GM13976 (cell line): ENCODE results near the gene KIF26A.
"Not testable (repeated sequence)": the region's sequence is repeated elsewhere in the genome, so short reads cannot be mapped to it uniquely, and the experiment has no call there.

Source experiments
- DNase-seq: peaks from one replicate; pipeline ENCODE4 v3.0.0; 2012; ENCODE audit warnings: low spot score
- CTCF ChIP-seq: IDR thresholded peaks from 2 replicates; pipeline ENCODE4 v1.5.1; 2012; ENCODE audit warnings: borderline replicate concordance, mild to moderate bottlenecking; ENCODE audit not compliant: insufficient read depth; ENCODE audit errors: extremely low read depth, missing control alignments, control extremely low read depth
- in situ Hi-C: fragments of 300-500 bp; cut with MboI; formaldehyde crosslinking; loops from one replicate; pipeline ENCODE4 v1.12.0; 2022; ENCODE audit warnings: low sequenced_read_pairs, mixed read lengths, inconsistent platforms; ENCODE audit not compliant: unreplicated experiment

The KIF26A gene

GRCh38 chr14:104152686-104153393 is 14.5 kb downstream of the KIF26A start:
- in situ Hi-C loops = no loop called here
- no peak for TF ChIP-seq CTCF
- DNase-seq = no peak

DNA sequence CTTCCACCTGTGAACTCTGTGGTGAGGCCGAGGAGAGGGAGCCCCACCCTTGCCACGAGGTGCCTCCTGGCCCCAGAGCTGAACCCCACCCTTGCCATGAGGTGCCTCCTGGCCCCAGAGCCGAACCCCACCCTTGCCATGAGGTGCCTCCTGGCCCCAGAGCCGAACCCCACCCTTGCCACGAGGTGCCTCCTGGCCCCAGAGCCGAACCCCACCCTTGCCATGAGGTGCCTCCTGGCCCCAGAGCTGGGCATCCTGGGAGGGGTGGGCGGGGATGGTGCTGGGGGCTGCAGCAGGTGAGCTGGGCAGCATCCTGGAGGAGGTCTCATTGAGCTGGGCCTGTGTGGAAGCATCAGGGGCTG is 15.0 kb downstream of the KIF26A start:
- DNase-seq, in situ Hi-C loops: not testable (repeated sequence)

DNA sequence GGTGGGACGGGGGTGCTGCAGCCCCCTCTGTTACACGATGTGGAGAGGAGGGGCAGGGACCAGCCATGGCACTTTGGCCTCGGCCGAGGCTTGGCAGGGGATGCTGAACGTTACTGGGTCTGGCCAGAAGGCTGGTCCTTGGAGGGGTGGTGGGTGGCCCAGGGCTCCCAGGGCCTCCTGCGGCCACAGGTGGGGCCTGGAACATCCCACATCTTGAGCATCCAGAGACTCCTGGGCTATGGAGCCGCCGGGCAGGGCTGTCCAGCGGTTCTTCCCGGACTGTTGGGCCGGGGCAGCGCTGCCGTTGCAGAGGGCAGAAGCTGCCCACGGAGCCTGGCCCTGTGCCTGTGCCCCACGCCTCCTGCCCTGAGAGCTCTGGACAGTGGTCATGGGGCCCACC is 15.9 kb downstream of the KIF26A start:
- TF ChIP-seq CTCF = no peak
- in situ Hi-C loops = no loop called here
- DNase-seq = no peak

GRCh38 chr14:104155513-104155912 is 17.1 kb downstream of the KIF26A start:
- in situ Hi-C loops = no loop called here
- no peak for TF ChIP-seq CTCF

DNA sequence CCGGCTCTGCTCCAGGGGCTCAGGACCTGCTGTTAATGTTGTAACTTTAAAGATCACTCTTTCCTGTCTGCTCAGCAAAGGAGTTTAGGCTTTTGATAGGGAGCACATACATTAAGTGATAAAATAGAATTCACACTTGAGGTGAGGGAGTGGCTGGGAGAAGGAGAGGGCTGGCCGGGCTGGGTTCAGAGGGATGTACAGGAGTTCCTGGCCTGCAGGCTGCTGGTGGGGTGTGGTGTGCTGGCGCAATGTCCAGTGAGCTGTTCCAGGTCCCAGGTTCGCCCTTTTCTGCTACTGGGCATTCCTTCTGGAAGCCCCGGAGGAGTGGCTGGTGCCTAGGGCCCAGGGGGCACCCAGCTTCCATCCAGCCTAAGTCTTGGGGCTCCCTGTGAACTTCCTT is 17.8 kb downstream of the KIF26A start:
- no peak for DNase-seq
- in situ Hi-C loops = no loop called here

More at GRCh38 chr14:104155513-104155912, 17.1 kb downstream of the KIF26A start:
- DNase-seq = no peak

DNA sequence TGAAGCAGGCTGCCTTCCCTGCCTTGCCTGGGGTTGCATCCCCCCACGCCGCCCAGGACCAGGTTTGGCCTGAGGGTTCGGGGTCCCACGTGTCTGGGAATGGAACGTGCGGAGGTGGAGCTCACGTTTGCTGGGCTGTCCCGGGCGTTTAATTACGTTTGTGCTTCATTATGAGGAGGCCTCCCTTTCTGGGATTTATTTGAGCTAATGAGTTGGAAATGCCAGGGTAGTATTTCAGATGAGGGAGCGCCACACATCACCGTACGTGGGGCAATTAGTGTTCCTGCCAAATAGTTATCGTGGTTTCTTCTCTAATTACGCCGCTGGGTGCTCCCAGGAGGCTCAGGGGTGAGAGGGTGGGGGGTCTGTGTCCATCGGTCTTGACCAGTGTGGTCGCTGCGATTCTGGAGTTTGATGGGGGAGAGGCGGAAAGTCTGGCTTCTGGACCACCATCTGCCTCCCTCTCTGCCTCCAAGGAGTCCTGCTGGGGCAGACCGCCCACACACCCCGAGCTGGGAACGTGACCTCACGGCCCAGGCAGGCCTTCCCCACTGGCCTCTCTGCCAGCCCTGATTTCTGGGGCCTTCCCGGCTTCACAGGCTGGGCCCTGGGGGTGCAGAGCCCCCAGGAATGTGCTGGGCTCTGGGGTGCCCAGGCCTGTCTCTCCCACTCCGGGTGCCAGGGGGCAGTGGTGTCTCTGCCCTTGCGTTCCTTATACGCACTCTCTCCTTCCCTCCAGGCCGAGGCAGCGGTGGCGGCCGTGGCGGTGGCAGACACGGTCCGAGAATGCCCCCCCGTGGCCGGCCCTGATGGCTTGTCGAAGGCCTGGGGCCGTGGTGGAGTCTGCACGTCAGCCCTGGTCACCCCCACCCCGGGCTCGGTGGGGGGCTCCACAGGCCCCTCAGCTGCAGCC is 18.9 kb downstream of the KIF26A start:
- DNase-seq = no peak
- in situ Hi-C loops = no loop called here
- TF ChIP-seq CTCF = no peak

More for the DNA sequence above, 17.8 kb downstream of the KIF26A start:
- no peak for TF ChIP-seq CTCF

DNA sequence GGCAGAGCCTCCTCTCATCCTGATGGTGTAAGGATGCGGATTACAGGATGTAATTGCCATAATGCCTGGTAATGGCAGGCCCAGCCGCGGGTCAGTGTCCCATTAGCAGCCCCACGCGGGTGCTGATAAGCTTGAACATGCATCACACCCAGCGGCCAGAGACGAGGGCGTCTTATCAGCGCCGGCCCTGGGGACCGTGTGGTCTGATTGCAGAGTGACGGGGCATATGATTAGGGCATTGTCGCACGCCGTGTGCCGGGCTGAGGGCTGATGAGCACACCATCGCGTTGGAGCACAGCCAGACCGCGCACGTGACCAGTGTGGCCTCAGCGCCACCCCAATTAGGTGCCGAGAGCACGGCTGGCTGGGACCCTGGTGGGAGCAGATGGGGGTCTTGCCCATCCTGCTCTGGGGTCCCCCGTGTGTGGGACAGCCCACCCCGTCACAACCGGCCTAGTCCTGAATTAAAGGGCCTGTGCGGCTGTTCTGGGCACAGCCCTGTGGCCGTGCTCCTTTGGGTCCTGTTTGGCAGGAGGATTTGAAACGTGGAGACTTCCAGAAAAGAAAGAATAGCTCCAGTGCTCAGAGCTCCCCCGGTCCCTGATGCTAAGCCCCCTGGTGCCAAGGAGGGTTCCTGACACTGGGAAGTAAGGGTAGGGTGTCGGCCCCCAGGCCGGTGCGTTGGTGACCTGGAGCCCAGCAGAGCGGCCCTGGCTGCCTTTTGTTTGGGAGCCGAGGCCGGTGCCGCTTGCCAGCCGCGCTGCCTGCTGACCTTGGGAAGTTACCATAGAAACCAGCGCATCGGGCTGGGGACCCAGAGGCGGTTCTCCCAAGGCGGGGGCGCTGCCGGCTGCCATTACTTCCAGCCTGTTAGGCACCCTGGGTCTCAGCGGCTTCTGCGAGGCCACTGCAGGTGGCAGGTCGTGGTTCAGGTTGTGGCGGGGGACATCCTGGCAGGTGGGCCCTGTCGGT is 20.7 kb downstream of the KIF26A start:
- no peak for TF ChIP-seq CTCF
- in situ Hi-C loops = no loop called here
- DNase-seq = no peak
